Left ventricle myocardium inferior (tissue), 1 donor: ENCODE measurements around the gene TNRC6B. TPM values are rescaled to one million over a fixed set of nuclear protein-coding genes. Genes with fewer than 3 reads are reported as not detected.
"Not testable (repeated sequence)": the region's sequence is repeated elsewhere in the genome, so short reads cannot be mapped to it uniquely, and the experiment has no call there.

ENCODE experiments used
- DNase-seq: peaks from one replicate; pipeline ENCODE4 v3.0.0-alpha.2; 2020
- H3K27ac ChIP-seq: fragments of 200-600 bp; replicated peaks from 2 replicates; pipeline ENCODE4 v1.8.0; 2021
- H3K27me3 ChIP-seq: fragments of 200-600 bp; 2 replicates; pipeline ENCODE4 v1.8.0; 2021; ENCODE audit warnings: low read depth
- H3K36me3 ChIP-seq: fragments of 200-600 bp; 2 replicates; pipeline ENCODE4 v1.8.0; 2021
- H3K4me1 ChIP-seq: fragments of 200-600 bp; 2 replicates; pipeline ENCODE4 v1.8.0; 2021
- H3K4me3 ChIP-seq: fragments of 200-600 bp; 2 replicates; pipeline ENCODE4 v1.8.0; 2021; ENCODE audit warnings: mild to moderate bottlenecking, moderate library complexity
- H3K9me3 ChIP-seq: fragments of 200-600 bp; replicated peaks from 2 replicates; pipeline ENCODE4 v1.8.0; 2021
- intact Hi-C: fragments of 100-400 bp; cut with micrococcal nuclease; formaldehyde crosslinking; loops from one replicate; pipeline ENCODE4 v1.11.0; 2022
- total RNA-seq: library from RNA; stranded (reverse); fragmentation: NEBNext Ultra II Directional; extraction: Animal tissue kit (Norgen Biotek cat#: 25700); gene quantifications from one replicate; pipeline ENCODE4 v1.2.1, GENCODE V29; 2021
- TF ChIP-seq, protein P1 (sequence below): fragments of 200-600 bp; IDR thresholded peaks from 2 replicates; pipeline ENCODE4 v1.8.0; 2021; ENCODE audit warnings: antibody characterized with exemption, mild to moderate bottlenecking, borderline replicate concordance
- donor health status: DM: no; HTN: yes; CAD: no; lungs with severe emphysema.

Gene TNRC6B
- total RNA-seq, 1 donor from 2014 or later: 43.8 TPM

DNA sequence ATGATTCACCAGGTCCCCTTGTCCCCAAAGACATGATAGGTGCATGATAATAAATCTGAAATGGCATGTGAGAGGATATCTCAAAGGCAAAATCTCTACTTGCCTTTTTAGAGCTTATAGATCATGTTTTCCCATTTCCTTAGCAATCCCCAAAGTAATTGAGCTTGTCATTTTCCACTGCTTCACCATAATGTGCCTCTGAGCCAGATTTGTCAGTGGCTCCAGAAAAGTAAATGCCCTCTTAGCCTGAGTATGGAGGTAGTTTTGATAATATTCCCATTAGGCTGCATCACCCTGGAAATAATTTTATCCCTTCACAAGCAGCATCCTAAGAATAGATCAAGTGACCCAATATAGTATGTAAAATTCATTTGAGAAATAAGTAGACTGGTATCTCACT is 131.9 kb downstream of the TNRC6B start:
- Histone ChIP-seq H3K27ac (no peak overlapping the region), H3K4me3 (no peak overlapping the region), H3K36me3 (peaks cover 95% of the 10 kb centered on the region), H3K27me3 (no peaks in the 10 kb centered on the region), H3K9me3 (no peaks in the 10 kb centered on the region), H3K4me1 (no peaks in the 10 kb centered on the region)
- TF ChIP-seq, protein P1, sequence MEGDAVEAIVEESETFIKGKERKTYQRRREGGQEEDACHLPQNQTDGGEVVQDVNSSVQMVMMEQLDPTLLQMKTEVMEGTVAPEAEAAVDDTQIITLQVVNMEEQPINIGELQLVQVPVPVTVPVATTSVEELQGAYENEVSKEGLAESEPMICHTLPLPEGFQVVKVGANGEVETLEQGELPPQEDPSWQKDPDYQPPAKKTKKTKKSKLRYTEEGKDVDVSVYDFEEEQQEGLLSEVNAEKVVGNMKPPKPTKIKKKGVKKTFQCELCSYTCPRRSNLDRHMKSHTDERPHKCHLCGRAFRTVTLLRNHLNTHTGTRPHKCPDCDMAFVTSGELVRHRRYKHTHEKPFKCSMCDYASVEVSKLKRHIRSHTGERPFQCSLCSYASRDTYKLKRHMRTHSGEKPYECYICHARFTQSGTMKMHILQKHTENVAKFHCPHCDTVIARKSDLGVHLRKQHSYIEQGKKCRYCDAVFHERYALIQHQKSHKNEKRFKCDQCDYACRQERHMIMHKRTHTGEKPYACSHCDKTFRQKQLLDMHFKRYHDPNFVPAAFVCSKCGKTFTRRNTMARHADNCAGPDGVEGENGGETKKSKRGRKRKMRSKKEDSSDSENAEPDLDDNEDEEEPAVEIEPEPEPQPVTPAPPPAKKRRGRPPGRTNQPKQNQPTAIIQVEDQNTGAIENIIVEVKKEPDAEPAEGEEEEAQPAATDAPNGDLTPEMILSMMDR: no peak
- intact Hi-C loops: no loop called here
- DNase-seq: no peak

DNA sequence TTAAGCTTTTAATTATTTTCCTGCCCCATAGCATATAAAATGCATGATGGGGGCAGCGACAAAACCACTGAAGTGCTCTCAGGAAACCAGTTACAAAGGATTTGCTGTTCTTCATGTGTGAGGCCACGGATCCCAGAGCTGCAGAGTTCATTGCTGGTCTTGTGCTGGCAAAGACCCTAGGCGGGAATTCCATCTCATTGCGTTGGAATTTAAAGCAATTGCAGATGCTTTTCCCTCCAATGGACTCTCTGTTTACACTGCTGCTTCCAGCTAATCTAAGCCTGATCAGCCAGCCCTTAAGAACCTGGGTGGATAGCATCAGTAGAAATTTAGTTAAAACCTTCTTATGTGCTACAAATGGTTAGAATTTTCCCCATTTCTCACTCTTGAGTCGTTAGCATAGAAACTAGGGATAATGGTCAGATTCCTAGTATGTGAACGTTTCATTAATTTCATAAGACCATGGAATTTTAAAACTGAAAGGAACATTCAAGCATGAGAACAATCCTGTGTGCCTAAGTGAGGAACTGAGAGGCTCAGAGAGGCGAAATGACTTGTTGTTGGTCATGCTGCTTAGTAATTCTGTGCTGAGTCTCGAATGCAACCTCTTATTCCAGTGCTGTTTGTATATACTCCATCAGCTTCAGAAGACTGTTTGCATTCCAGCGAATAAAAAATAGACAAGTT is 132.5 kb downstream of the TNRC6B start:
- H3K9me3 ChIP-seq: no peaks in the 10 kb centered on the region
- no peaks in the 10 kb centered on the region for H3K4me1 ChIP-seq
- H3K36me3 ChIP-seq: peaks cover 97% of the 10 kb centered on the region
- H3K4me3 ChIP-seq: no peak overlapping the region
- intact Hi-C loops: no loop called here
- TF ChIP-seq, protein P1: no peak
- H3K27me3 ChIP-seq: no peaks in the 10 kb centered on the region
- peak overlapping the region; percentile 21 for H3K27ac ChIP-seq
- no peak for DNase-seq

DNA sequence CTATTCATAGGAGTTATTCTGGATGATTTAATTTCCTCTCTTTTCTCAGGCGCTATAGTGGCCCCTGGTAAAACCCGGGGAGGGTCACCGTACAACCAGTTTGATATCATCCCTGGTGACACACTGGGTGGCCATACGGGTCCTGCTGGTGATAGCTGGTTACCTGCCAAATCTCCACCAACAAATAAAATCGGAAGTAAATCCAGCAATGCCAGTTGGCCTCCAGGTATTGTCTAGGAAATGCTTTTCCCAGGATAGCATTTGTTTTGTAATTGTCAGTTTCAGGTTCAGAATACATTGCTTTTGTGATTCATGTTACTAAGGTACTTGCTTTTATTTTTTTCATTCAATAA is 133.0 kb downstream of the TNRC6B start:
- Histone ChIP-seq H3K27me3 (no peaks in the 10 kb centered on the region), H3K4me1 (no peaks in the 10 kb centered on the region), H3K4me3 (no peak overlapping the region), H3K9me3 (no peaks in the 10 kb centered on the region), H3K36me3 (peaks cover 99% of the 10 kb centered on the region), H3K27ac (no peak overlapping the region)
- intact Hi-C loops: no loop called here
- TF ChIP-seq, protein P1: no peak
- no peak for DNase-seq

DNA sequence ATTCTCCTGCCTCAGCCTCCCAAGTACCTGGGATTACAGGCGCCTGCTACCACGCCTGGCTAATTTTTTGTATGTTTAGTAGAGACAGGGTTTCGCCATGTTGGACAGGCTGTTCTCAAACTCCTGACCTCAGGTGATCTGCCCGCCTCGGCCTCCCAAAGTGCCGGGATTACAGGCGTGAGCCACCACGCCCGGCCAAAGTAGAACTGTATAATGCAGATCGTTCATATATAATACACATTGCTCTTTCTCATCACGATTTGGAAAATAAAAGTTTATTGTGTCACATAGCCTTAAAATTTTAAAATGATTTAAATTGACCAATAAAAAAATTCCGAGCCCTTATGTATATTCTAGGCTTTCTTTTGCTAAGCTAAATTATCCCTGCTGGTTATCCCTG is 133.9 kb downstream of the TNRC6B start:
- intact Hi-C loops, H3K4me3 ChIP-seq, H3K4me1 ChIP-seq, H3K9me3 ChIP-seq, DNase-seq, H3K27ac ChIP-seq, H3K27me3 ChIP-seq: not testable (repeated sequence)
- peaks cover 99% of the 10 kb centered on the region for H3K36me3 ChIP-seq

DNA sequence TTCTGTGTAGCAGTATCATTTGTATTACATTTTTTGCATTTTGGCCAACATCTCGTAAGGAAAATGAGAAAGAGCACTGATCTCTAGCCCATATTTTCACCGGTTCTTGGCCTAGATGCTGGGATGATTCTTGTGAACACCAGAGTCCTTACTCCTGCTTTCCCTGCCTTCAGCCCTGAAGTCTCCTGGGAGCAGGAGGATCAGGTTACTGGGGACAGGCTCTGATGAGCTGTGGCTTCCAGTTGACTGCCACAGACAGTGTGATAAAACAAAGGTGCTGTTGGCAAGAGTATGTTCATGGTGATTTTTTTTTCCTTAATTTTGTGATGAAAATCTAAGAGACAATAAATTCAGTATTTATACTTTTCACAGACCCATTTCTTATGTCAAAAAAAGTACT is 134.3 kb downstream of the TNRC6B start:
- no peak overlapping the region for H3K4me3 ChIP-seq
- TF ChIP-seq, protein P1: no peak
- H3K9me3 ChIP-seq: no peaks in the 10 kb centered on the region
- no peak for DNase-seq
- no peaks in the 10 kb centered on the region for H3K27me3 ChIP-seq
- H3K27ac ChIP-seq: no peak overlapping the region
- H3K36me3 ChIP-seq: peaks cover 100% of the 10 kb centered on the region
- intact Hi-C loops: no loop called here
- no peaks in the 10 kb centered on the region for H3K4me1 ChIP-seq

DNA sequence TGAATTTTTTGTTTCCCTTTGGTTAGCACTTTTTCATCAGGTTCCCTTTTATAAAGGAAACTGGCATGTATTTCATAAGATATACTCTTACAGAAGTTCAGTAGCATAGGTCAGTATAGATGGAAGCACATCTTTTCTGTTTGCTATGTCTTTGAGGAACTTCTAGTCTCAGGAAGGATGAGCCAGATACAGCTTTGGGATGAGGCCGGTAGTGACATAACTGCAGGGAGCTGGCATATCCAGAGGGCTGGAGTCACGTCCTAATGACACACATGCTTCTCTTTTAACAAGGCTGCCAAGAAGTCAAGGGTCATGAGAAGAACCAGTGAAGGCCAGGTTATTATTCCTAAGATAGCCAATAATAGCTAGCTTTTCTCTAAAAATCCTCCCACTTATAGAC is 135.3 kb downstream of the TNRC6B start:
- no peak for DNase-seq
- intact Hi-C loops: no loop called here
- Histone ChIP-seq H3K27ac (no peak overlapping the region), H3K4me1 (no peaks in the 10 kb centered on the region), H3K36me3 (peaks cover 100% of the 10 kb centered on the region), H3K27me3 (no peaks in the 10 kb centered on the region), H3K4me3 (no peak overlapping the region), H3K9me3 (no peaks in the 10 kb centered on the region)
- TF ChIP-seq, protein P1: no peak
